Activated CD8-positive, alpha-beta T cell treated with anti-CD3 and anti-CD28 coated beads for 36 hours (primary cell): ENCODE results near the gene AMZ2. TPM values are rescaled to one million over a fixed set of nuclear protein-coding genes. Genes with fewer than 3 reads are reported as not detected.
A peak's percentile ranks its signal among the peaks of the same experiment; 100 is the strongest.
"Not testable (repeated sequence)": the region's sequence is repeated elsewhere in the genome, so short reads cannot be mapped to it uniquely, and the experiment has no call there.

Experiments
- ATAC-seq: fragments of 200-7000 bp; cut with Tn5 transposase; one replicate; pipeline ENCODE4 v1.10.0; 2021; ENCODE audit warnings: mild to moderate bottlenecking, moderate library complexity
- CTCF ChIA-PET: fragments of 350-600 bp; sonication (Branson Sonifier 250); formaldehyde crosslinking; loops from one replicate; lab custom pipeline; 2021; ENCODE audit warnings: antibody characterized with exemption; lab: Charles Lee
- POLR2A ChIA-PET: fragments of 350-600 bp; sonication (Branson Sonifier 250); formaldehyde crosslinking; loops from one replicate; lab custom pipeline; 2021; ENCODE audit warnings: antibody characterized with exemption; lab: Charles Lee
- DNase-seq: peaks from one replicate; pipeline ENCODE4 v3.0.0-alpha.2; 2020
- H3K27ac Mint-ChIP-seq: one replicate; pipeline ENCODE4 v1.8.0; 2021; ENCODE audit warnings: mild to moderate bottlenecking, mixed read lengths
- H3K27me3 Mint-ChIP-seq: one replicate; pipeline ENCODE4 v1.8.0; 2021; ENCODE audit warnings: mixed read lengths
- H3K36me3 Mint-ChIP-seq: one replicate; pipeline ENCODE4 v1.8.0; 2021; ENCODE audit warnings: low read depth, mixed read lengths
- H3K4me1 Mint-ChIP-seq: one replicate; pipeline ENCODE4 v1.8.0; 2021; ENCODE audit warnings: low read depth, mixed read lengths
- H3K4me3 Mint-ChIP-seq: one replicate; pipeline ENCODE4 v1.8.0; 2021; ENCODE audit warnings: mild to moderate bottlenecking, moderate library complexity, mixed read lengths
- H3K9me3 Mint-ChIP-seq: one replicate; pipeline ENCODE4 v1.8.0; 2021; ENCODE audit warnings: mixed read lengths
- CTCF ChIP-seq: fragments of 200-600 bp; IDR thresholded peaks from one replicate; pipeline ENCODE4 v1.8.0; 2022; ENCODE audit warnings: antibody characterized with exemption, mild to moderate bottlenecking
- intact Hi-C: fragments of 100-400 bp; cut with micrococcal nuclease; formaldehyde crosslinking; loops from one replicate; pipeline ENCODE4 v1.10.0; 2022
- total RNA-seq, 2 experiments: library from RNA; stranded (reverse); gene quantifications; one replicate each; pipeline ENCODE4 v1.2.3, GENCODE V29; 2021

Gene AMZ2
- total RNA-seq, 2 experiments from 2014 or later = 132 to 141 TPM

DNA sequence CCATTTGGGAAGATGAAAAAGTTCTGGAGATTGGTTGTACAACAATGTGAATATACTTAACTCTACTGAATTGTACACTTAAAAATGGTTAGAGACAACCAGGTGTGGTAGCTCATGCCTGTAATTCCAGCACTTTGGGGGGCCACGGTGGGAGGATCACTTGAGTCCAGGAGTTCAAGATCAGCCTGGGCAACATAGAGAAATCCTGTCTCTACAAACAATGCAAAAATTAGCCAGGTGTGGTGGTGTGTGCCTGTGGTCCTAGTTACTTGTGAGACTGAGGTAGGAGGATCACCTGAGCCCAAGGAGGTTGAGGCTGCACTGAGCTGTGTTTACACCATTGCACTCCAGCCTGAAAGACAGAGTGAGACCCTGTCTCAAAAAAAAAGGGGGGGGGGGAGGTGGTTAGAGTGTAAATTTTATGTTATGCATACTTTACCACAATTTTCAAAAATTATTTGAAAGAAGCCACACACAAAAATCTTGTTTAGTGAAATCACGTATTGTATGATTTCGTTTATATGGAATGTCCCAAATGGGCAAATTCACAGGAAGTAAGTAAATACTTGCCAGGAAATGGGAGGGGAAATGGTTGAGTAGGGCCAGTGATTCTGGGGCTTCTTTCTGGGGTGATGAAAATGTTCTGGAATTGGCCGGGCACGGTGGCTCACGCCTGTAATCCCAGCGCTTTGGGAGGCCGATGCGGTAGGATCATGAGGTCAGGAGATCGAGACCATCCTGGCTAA, 37.1 kb upstream of the AMZ2 start:
- ChIA-PET POLR2A (no interaction called here), CTCF (interaction anchor here (0.8 kb wide), 1 partner anchor 25 kb away, joined by 3 read pairs; no protein-coding TSS in a partner anchor)
- Mint-ChIP-seq H3K27me3 (no peaks in the 10 kb centered on the region), H3K9me3 (no peaks in the 10 kb centered on the region), H3K4me1 (peaks cover 32% of the 10 kb centered on the region), H3K4me3 (no peak overlapping the region), H3K36me3 (peaks cover 20% of the 10 kb centered on the region), H3K27ac (peak overlapping the region; percentile 32)
- intact Hi-C loops = no loop called here
- no peak for TF ChIP-seq CTCF
- DNase-seq = no peak
- no peak for ATAC-seq

DNA sequence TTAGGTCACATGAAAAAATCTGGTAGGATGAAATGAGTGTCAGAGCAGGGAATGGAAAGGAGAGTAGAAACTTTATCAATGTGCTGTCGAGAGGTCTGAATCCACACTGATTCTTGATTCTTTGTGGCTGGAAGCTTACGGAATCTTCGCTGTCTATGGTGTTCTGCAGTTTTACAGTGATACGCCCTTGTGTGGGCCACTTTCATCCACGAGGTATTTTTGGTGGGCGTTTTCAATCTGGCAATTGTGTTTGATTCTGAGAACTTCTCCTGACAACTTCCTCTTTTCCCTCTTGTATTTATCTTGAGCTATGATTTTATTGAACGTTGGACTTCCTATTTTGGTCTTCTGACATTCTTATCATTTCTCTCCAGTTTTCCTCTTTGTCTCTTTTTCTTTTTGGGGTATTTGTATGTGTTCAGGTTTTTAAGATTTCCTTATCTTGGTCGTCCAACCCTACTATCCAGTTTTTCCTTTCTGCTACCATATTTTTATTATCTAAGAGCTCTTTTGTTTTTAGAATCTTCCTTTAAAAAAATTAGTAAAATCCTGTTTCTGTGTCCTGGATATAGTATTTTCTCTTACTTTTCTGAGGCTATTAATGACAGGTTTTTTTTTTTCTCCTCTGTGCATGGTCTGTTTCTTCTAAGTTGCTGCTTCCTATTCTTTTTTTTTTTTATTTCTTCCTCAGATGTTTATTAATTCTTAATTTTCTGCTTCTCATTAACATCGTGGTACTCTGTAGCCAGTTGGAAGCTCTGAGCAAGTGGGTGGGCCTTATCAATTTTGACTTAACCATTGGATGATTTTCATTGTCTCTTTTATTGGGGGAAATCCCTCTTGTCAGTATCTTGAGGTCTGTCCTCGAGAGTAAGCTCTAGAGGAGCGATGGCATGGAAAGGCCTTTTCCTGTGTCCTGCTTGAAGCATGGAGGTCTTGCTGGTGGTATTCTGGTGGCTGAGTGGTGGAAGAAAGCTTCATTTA, 34.1 kb upstream of the AMZ2 start:
- POLR2A ChIA-PET = interaction anchor here (0.6 to 1.6 kb wide), 3 partner anchors 8 to 23 kb away, joined by 3 to 6 read pairs (median 3); no protein-coding TSS in a partner anchor
- peak overlapping the region; percentile 24 for H3K4me3 Mint-ChIP-seq

GRCh38 chr17:68215453-68215852, 32.4 kb upstream of the AMZ2 start:
- intact Hi-C loops, H3K9me3 Mint-ChIP-seq, DNase-seq, H3K27me3 Mint-ChIP-seq, H3K4me3 Mint-ChIP-seq, H3K27ac Mint-ChIP-seq, ATAC-seq, CTCF ChIA-PET: not testable (repeated sequence)
- POLR2A ChIA-PET = interaction anchor here (0.7 to 1.4 kb wide), 3 partner anchors 10 to 149 kb away, joined by 3 read pairs; no protein-coding TSS in a partner anchor
- H3K36me3 Mint-ChIP-seq = peaks cover 18% of the 10 kb centered on the region
- H3K4me1 Mint-ChIP-seq = peaks cover 21% of the 10 kb centered on the region

More for the DNA sequence above, 34.1 kb upstream of the AMZ2 start:
- H3K27me3 Mint-ChIP-seq, H3K9me3 Mint-ChIP-seq, intact Hi-C loops, DNase-seq: not testable (repeated sequence)
- Mint-ChIP-seq H3K27ac (peak overlapping the region; percentile 77), H3K36me3 (peaks cover 21% of the 10 kb centered on the region), H3K4me1 (peaks cover 22% of the 10 kb centered on the region)
- CTCF ChIA-PET = interaction anchor here (1.8 kb wide), 1 partner anchor 41 kb away, joined by 5 read pairs; no protein-coding TSS in a partner anchor
- peak; percentile 49 for ATAC-seq

- ChIA-PET POLR2A (interaction anchor here (1.1 to 1.2 kb wide), 2 partner anchors 18 to 29 kb away, joined by 3 read pairs; partner anchors contain the start of gene AMZ2), CTCF (interaction anchor here (2.3 kb wide), 1 partner anchor 19 kb away, joined by 5 read pairs; no protein-coding TSS in a partner anchor)
- ATAC-seq, H3K4me1 Mint-ChIP-seq, H3K27ac Mint-ChIP-seq, intact Hi-C loops, DNase-seq, H3K27me3 Mint-ChIP-seq, H3K4me3 Mint-ChIP-seq, H3K36me3 Mint-ChIP-seq, H3K9me3 Mint-ChIP-seq: not testable (repeated sequence)
Measured at GRCh38 chr17:68219429-68219828, 28.4 kb upstream of the AMZ2 start.

DNA sequence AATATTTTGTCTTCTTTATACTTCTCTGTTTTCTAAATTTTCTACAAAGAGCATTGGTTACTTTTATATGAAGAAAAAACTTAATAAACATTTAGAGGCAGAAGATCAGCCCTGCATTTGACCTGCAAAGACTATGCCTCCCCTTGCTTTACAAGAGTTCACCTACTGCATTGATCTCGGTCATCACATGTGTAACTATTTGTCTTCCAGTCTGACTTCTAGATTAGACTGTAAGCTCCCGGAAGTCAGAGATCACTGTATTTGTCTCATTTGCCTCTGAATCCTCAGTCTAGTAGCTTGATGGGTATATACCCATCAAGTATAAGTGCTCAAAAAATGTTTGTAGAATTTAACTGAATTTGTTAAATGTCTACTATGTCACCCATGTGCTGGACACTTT, 27.7 kb upstream of the AMZ2 start:
- ChIA-PET POLR2A (interaction anchor here (1.2 kb wide), 1 partner anchor 28 kb away, joined by 3 read pairs; the partner anchor contains the start of gene AMZ2), CTCF (interaction anchor here (2.3 kb wide), 1 partner anchor 20 kb away, joined by 5 read pairs; no protein-coding TSS in a partner anchor)
- H3K27ac Mint-ChIP-seq = not testable (repeated sequence)

GRCh38 chr17:68220786-68221185, 27.1 kb upstream of the AMZ2 start:
- POLR2A ChIA-PET, DNase-seq, H3K27ac Mint-ChIP-seq, H3K9me3 Mint-ChIP-seq, H3K36me3 Mint-ChIP-seq, ATAC-seq, H3K27me3 Mint-ChIP-seq, intact Hi-C loops, H3K4me1 Mint-ChIP-seq, H3K4me3 Mint-ChIP-seq: not testable (repeated sequence)
- CTCF ChIA-PET = interaction anchor here (2.3 kb wide), 1 partner anchor 20 kb away, joined by 5 read pairs; no protein-coding TSS in a partner anchor

More for the DNA sequence above, 27.7 kb upstream of the AMZ2 start:
- intact Hi-C loops, H3K4me1 Mint-ChIP-seq, DNase-seq, H3K9me3 Mint-ChIP-seq, ATAC-seq, H3K36me3 Mint-ChIP-seq, H3K4me3 Mint-ChIP-seq, H3K27me3 Mint-ChIP-seq: not testable (repeated sequence)

- Mint-ChIP-seq H3K4me3 (no peak overlapping the region), H3K27ac (no peak overlapping the region), H3K36me3 (peaks cover 7% of the 10 kb centered on the region), H3K27me3 (no peaks in the 10 kb centered on the region), H3K4me1 (peaks cover 5% of the 10 kb centered on the region), H3K9me3 (no peaks in the 10 kb centered on the region)
- DNase-seq (no peak), ATAC-seq (no peak)
- ChIA-PET CTCF (no interaction called here), POLR2A (no interaction called here)
- intact Hi-C loops = no loop called here
- TF ChIP-seq CTCF = no peak
Measured at GRCh38 chr17:68221786-68222185, 26.1 kb upstream of the AMZ2 start.
